Neuronal stem cell (in vitro differentiated cells): ENCODE results near the gene EIPR1.
A peak's percentile ranks its signal among the peaks of the same experiment; 100 is the strongest.

ENCODE experiments used
- DNase-seq: peaks from one replicate; pipeline ENCODE4 v3.0.0-alpha.2; 2013; ENCODE audit warnings: low spot score
- H2AFZ ChIP-seq: one replicate; pipeline ENCODE4 v1.6.1; 2013; ENCODE audit warnings: mild to moderate bottlenecking, low read length, inconsistent platforms
- H2AK5ac ChIP-seq: 2 replicates; pipeline ENCODE4 v1.6.1; 2013; ENCODE audit warnings: low read depth, mild to moderate bottlenecking, inconsistent platforms, low read length, moderate library complexity, mixed read lengths
- H2BK120ac ChIP-seq: 2 replicates; pipeline ENCODE4 v1.6.1; 2013; ENCODE audit warnings: low read depth, mild to moderate bottlenecking, inconsistent platforms, low read length, moderate library complexity, mixed read lengths
- H2BK12ac ChIP-seq: one replicate; pipeline ENCODE4 v1.6.1; 2013; ENCODE audit warnings: low read length, inconsistent platforms
- H2BK15ac ChIP-seq: 2 replicates; pipeline ENCODE4 v1.6.1; 2013; ENCODE audit warnings: mild to moderate bottlenecking, low read length, inconsistent platforms, mixed read lengths
- H2BK5ac ChIP-seq: one replicate; pipeline ENCODE4 v1.6.1; 2013; ENCODE audit warnings: inconsistent platforms, mild to moderate bottlenecking, low read length, moderate library complexity
- H3K14ac ChIP-seq: one replicate; pipeline ENCODE4 v1.6.1; 2013; ENCODE audit warnings: low read length, inconsistent platforms
- H3K18ac ChIP-seq: 2 replicates; pipeline ENCODE4 v1.6.1; 2013; ENCODE audit warnings: low read length, inconsistent platforms
- H3K23ac ChIP-seq: 2 replicates; pipeline ENCODE4 v1.6.1; 2013; ENCODE audit warnings: low read depth, mild to moderate bottlenecking, mixed read lengths, low read length, inconsistent platforms; ENCODE audit not compliant: poor library complexity
- H3K27ac ChIP-seq: replicated peaks from 3 replicates; pipeline ENCODE4 v1.5.1; 2013; ENCODE audit warnings: low read length, inconsistent platforms
- H3K27me3 ChIP-seq, 3 experiments: 2 replicates each; pipeline ENCODE4 v1.6.1; 2013; ENCODE audit warnings: low read length in 3 of 3, mild to moderate bottlenecking in 2 of 3, inconsistent platforms in 1 of 3, low read depth in 1 of 3, mixed read lengths in 1 of 3, moderate library complexity in 1 of 3; ENCODE audit not compliant: control insufficient read depth in 3 of 3, insufficient read depth in 3 of 3
- H3K36me3 ChIP-seq, 2 donors: replicated peaks in 1 of 2; 2 replicates each; pipeline ENCODE4 v1.6.1; 2013; ENCODE audit warnings: low read length in 2 of 2; ENCODE audit not compliant: control insufficient read depth in 2 of 2, insufficient read depth in 2 of 2
- H3K4ac ChIP-seq: 2 replicates; pipeline ENCODE4 v1.6.1; 2013; ENCODE audit warnings: inconsistent platforms, mild to moderate bottlenecking, low read length, moderate library complexity
- H3K4me1 ChIP-seq, 2 donors: 1 replicate in 1 of 2; 2 replicates in 1 of 2; pipeline ENCODE4 v1.6.1; 2013; ENCODE audit warnings: low read length in 2 of 2, low read depth in 1 of 2; ENCODE audit not compliant: control insufficient read depth in 2 of 2, insufficient read depth in 1 of 2
- H3K4me2 ChIP-seq: one replicate; pipeline ENCODE4 v1.6.1; 2013; ENCODE audit warnings: mild to moderate bottlenecking, low read length, inconsistent platforms; ENCODE audit not compliant: insufficient read depth, poor library complexity, severe bottlenecking
- H3K4me3 ChIP-seq, 2 donors: 2 replicates each; pipeline ENCODE4 v1.5.1; 2013; ENCODE audit warnings: low read length in 2 of 2, mild to moderate bottlenecking in 2 of 2, inconsistent platforms in 1 of 2, moderate library complexity in 1 of 2
- H3K79me1 ChIP-seq: one replicate; pipeline ENCODE4 v1.6.1; 2013; ENCODE audit warnings: low read depth, mild to moderate bottlenecking, inconsistent platforms, low read length, moderate library complexity
- H3K9ac ChIP-seq: one replicate; pipeline ENCODE4 v1.6.1; 2013; ENCODE audit warnings: mild to moderate bottlenecking, low read depth, low read length, inconsistent platforms; ENCODE audit not compliant: poor library complexity
- H3K9me3 ChIP-seq, 2 donors: replicated peaks in 1 of 2; 2 replicates each; pipeline versions ENCODE3 to v1.6.1; 2013; ENCODE audit warnings: low read length in 2 of 2, mild to moderate bottlenecking in 2 of 2, inconsistent platforms in 1 of 2, low read depth in 1 of 2, mixed read lengths in 1 of 2, moderate library complexity in 1 of 2; ENCODE audit not compliant: control insufficient read depth in 2 of 2, insufficient read depth in 1 of 2
- H4K8ac ChIP-seq: one replicate; pipeline ENCODE4 v1.6.1; 2013; ENCODE audit warnings: low read depth, mild to moderate bottlenecking, inconsistent platforms, low read length, moderate library complexity
- H4K91ac ChIP-seq: one replicate; pipeline ENCODE4 v1.6.1; 2013; ENCODE audit warnings: low read length, low read depth, mild to moderate bottlenecking, inconsistent platforms; ENCODE audit not compliant: poor library complexity
- WGBS, 2 donors: extraction: QIAGEN DNeasy Blood & Tissue Kit; methylation state at CpG; one replicate each; pipeline ENCODE4 v1.1.7; 2013; ENCODE audit warnings: missing lambda C conversion rate in 2 of 2, mixed read lengths in 1 of 2; ENCODE audit not compliant: insufficient read length in 2 of 2, insufficient replicate concordance in 1 of 2; ENCODE audit errors: extremely low coverage in 2 of 2; 5-methylcytosine and 5-hydroxymethylcytosine counted together

Gene EIPR1

DNA sequence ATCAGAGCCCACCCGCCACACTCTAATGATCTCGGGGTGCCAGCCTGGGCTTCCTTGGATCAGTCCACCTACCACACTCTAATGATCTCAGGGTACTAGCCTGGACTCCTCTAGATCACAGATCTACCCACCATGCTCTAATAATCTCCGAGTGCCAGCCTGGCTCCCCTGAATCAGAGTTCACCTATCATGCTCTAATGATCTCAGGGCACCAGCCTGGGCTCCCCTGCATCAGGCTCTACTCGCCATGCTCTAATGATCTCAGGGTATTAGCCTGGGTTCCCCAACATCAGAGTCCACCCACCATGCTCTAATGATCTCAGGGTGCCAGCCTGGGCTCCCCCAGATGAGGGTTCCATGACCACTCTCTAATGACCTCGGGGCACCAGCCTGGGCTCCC, 48.1 kb downstream of the EIPR1 start:
- peaks cover 13 to 39% of the 10 kb centered on the region in 2 donors for H3K36me3 ChIP-seq
- no peak overlapping the region for H2AFZ ChIP-seq
- H3K9ac ChIP-seq: no peak overlapping the region
- peaks cover 3% of the 10 kb centered on the region for H3K79me1 ChIP-seq
- H3K27ac ChIP-seq: no peak overlapping the region
- peaks cover 0 to 3% of the 10 kb centered on the region in 2 donors for H3K4me1 ChIP-seq
- H3K18ac ChIP-seq: no peak overlapping the region
- H3K27me3 ChIP-seq: no peaks in the 10 kb centered on the region
- H4K91ac ChIP-seq: no peak overlapping the region
- no peak overlapping the region for H2BK12ac ChIP-seq
- no peak for DNase-seq
- H2BK120ac ChIP-seq: no peak overlapping the region
- no peak overlapping the region for H3K4me3 ChIP-seq
- H3K14ac ChIP-seq: no peak overlapping the region
- H3K23ac ChIP-seq: no peak overlapping the region
- H4K8ac ChIP-seq: no peak overlapping the region
- peaks cover 8% of the 10 kb centered on the region in 2 donors for H3K9me3 ChIP-seq
- H2BK15ac ChIP-seq: no peak overlapping the region
- H3K4me2 ChIP-seq: no peak overlapping the region
- WGBS, 2 donors: no CpG with 5 or more reads among the region's 5 CpGs
- no peak overlapping the region for H3K4ac ChIP-seq
- H2BK5ac ChIP-seq: no peak overlapping the region
- H2AK5ac ChIP-seq: no peak overlapping the region

- H2BK5ac ChIP-seq: no peak overlapping the region
- H3K23ac ChIP-seq: no peak overlapping the region
- no peak overlapping the region for H3K9ac ChIP-seq
- H3K36me3 ChIP-seq: peaks cover 10 to 22% of the 10 kb centered on the region in 2 donors
- no peak overlapping the region for H3K4ac ChIP-seq
- H3K79me1 ChIP-seq: peaks cover 10% of the 10 kb centered on the region
- no peak overlapping the region for H2BK12ac ChIP-seq
- H2BK120ac ChIP-seq: no peak overlapping the region
- no peak overlapping the region for H4K91ac ChIP-seq
- H2AK5ac ChIP-seq: no peak overlapping the region
- no peak overlapping the region for H2AFZ ChIP-seq
- no peak overlapping the region for H3K4me2 ChIP-seq
- WGBS, 2 donors: no CpG with 5 or more reads among the region's 15 CpGs
- H3K18ac ChIP-seq: no peak overlapping the region
- peaks cover 5 to 8% of the 10 kb centered on the region in 2 donors for H3K9me3 ChIP-seq
- H3K27ac ChIP-seq: no peak overlapping the region
- no peak overlapping the region for H3K14ac ChIP-seq
- no peak overlapping the region for H2BK15ac ChIP-seq
- no peak for DNase-seq
- H4K8ac ChIP-seq: no peak overlapping the region
- no peaks in the 10 kb centered on the region for H3K27me3 ChIP-seq
- no peak overlapping the region for H3K4me3 ChIP-seq
- H3K4me1 ChIP-seq: peaks cover 0 to 3% of the 10 kb centered on the region in 2 donors
Measured at GRCh38 chr2:3326871-3327270, 50.7 kb downstream of the EIPR1 start.

DNA sequence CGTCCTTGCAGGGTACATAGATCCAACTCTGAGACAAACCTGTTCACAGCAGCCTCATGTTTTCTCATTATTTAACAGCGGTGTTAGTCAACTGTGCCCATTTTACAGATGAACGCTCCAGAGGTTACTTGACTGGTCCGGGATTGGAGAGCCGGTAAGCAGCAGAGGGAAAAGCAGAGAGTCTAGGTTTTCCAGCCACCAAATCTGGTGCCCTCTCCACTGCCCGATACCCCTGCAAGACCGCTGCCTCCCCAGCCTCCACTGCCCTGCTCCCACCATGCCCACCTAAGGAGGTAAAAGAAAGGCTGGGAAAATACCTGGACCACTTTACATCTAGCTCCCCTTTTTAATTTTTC, 51.5 kb downstream of the EIPR1 start:
- Histone ChIP-seq H3K9me3 (peaks cover 5 to 8% of the 10 kb centered on the region in 2 donors), H3K4me3 (no peak overlapping the region), H4K8ac (no peak overlapping the region), H2BK5ac (no peak overlapping the region), H3K27ac (no peak overlapping the region), H3K4me1 (peaks cover 0 to 3% of the 10 kb centered on the region in 2 donors), H3K27me3 (no peaks in the 10 kb centered on the region), H3K4ac (no peak overlapping the region), H3K18ac (no peak overlapping the region), H2BK120ac (no peak overlapping the region), H3K79me1 (peaks cover 10% of the 10 kb centered on the region), H3K14ac (no peak overlapping the region), H2AK5ac (no peak overlapping the region), H2BK15ac (no peak overlapping the region), H3K36me3 (peaks cover 10 to 21% of the 10 kb centered on the region in 2 donors), H3K23ac (no peak overlapping the region), H4K91ac (no peak overlapping the region), H3K9ac (no peak overlapping the region), H3K4me2 (no peak overlapping the region), H2BK12ac (no peak overlapping the region), H2AFZ (no peak overlapping the region)
- DNase-seq: no peak
- WGBS, 2 donors: no CpG with 5 or more reads among the region's 7 CpGs

- WGBS, 2 donors: no CpG with 5 or more reads among the region's 11 CpGs
- no peak overlapping the region for H3K27ac ChIP-seq
- H4K8ac ChIP-seq: no peak overlapping the region
- peaks cover 4 to 16% of the 10 kb centered on the region in 2 donors for H3K36me3 ChIP-seq
- H3K23ac ChIP-seq: peak overlapping the region; percentile 25
- no peak overlapping the region for H3K9ac ChIP-seq
- H3K4me1 ChIP-seq: peaks cover 0 to 4% of the 10 kb centered on the region in 2 donors
- H2BK5ac ChIP-seq: no peak overlapping the region
- H2BK120ac ChIP-seq: no peak overlapping the region
- no peak overlapping the region for H2BK12ac ChIP-seq
- H3K4ac ChIP-seq: no peak overlapping the region
- no peak overlapping the region for H3K4me2 ChIP-seq
- no peaks in the 10 kb centered on the region for H3K27me3 ChIP-seq
- no peak overlapping the region for H3K14ac ChIP-seq
- H3K9me3 ChIP-seq: peaks cover 2 to 3% of the 10 kb centered on the region in 2 donors
- H3K79me1 ChIP-seq: peaks cover 7% of the 10 kb centered on the region
- no peak overlapping the region for H3K4me3 ChIP-seq
- peak overlapping the region; percentile 5 for H3K18ac ChIP-seq
- no peak overlapping the region for H4K91ac ChIP-seq
- no peak overlapping the region for H2AFZ ChIP-seq
- H2BK15ac ChIP-seq: no peak overlapping the region
- DNase-seq: no peak
- peak overlapping the region; percentile 27 for H2AK5ac ChIP-seq
Measured at GRCh38 chr2:3325458-3326181, 52.0 kb downstream of the EIPR1 start.
